HPDE6-E6E7 (cell line): ENCODE measurements around the gene TRIM33.
"Not testable (repeated sequence)": the region's sequence is repeated elsewhere in the genome, so short reads cannot be mapped to it uniquely, and the experiment has no call there.

Experiments used
- DNase-seq: peaks from one replicate; pipeline ENCODE4 v3.0.0; 2011; ENCODE audit warnings: missing footprints; ENCODE audit errors: extremely low spot score

Gene TRIM33

GRCh38 chr1:114510274-114511031 is 550 bp downstream of the TRIM33 start:
- peak; percentile 40 for DNase-seq

- no peak for DNase-seq
Measured at GRCh38 chr1:114509596-114510273, 1.3 kb downstream of the TRIM33 start.

GRCh38 chr1:114508386-114508898 is 2.6 kb downstream of the TRIM33 start:
- DNase-seq: no peak

- no peak for DNase-seq
Measured at GRCh38 chr1:114507513-114507912, 3.5 kb downstream of the TRIM33 start.

- DNase-seq: no peak
Measured at GRCh38 chr1:114505148-114505561, 5.8 kb downstream of the TRIM33 start.

GRCh38 chr1:114503916-114504422 is 7.0 kb downstream of the TRIM33 start:
- no peak for DNase-seq

- DNase-seq: no peak
Measured at GRCh38 chr1:114502080-114502479, 8.9 kb downstream of the TRIM33 start.

- no peak for DNase-seq
Measured at GRCh38 chr1:114499478-114499877, 11.5 kb downstream of the TRIM33 start.

GRCh38 chr1:114496089-114496488 is 14.9 kb downstream of the TRIM33 start:
- DNase-seq: no peak

- no peak for DNase-seq
Measured at GRCh38 chr1:114495486-114495885, 15.5 kb downstream of the TRIM33 start.

GRCh38 chr1:114492978-114493377 is 18.0 kb downstream of the TRIM33 start:
- DNase-seq: no peak

- no peak for DNase-seq
Measured at GRCh38 chr1:114490274-114490693, 20.7 kb downstream of the TRIM33 start.

GRCh38 chr1:114488739-114489138 is 22.3 kb downstream of the TRIM33 start:
- DNase-seq: no peak

- no peak for DNase-seq
Measured at GRCh38 chr1:114485286-114485685, 25.7 kb downstream of the TRIM33 start.

- no peak for DNase-seq
Measured at GRCh38 chr1:114482585-114482984, 28.4 kb downstream of the TRIM33 start.

- DNase-seq: not testable (repeated sequence)
Measured at GRCh38 chr1:114479636-114480035, 31.4 kb downstream of the TRIM33 start.

GRCh38 chr1:114479134-114479533 is 31.9 kb downstream of the TRIM33 start:
- DNase-seq: no peak

GRCh38 chr1:114473796-114474195 is 37.2 kb downstream of the TRIM33 start:
- DNase-seq: no peak

- DNase-seq: no peak
Measured at GRCh38 chr1:114472408-114472807, 38.6 kb downstream of the TRIM33 start.

- DNase-seq: no peak
Measured at GRCh38 chr1:114470681-114471080, 40.3 kb downstream of the TRIM33 start.

GRCh38 chr1:114468710-114469468 is 42.1 kb downstream of the TRIM33 start:
- peak; percentile 40 for DNase-seq

- no peak for DNase-seq
Measured at GRCh38 chr1:114468047-114468446, 43.0 kb downstream of the TRIM33 start.
